GM19372 (cell line): Measurements from ENCODE around the gene INO80B.
A peak's percentile ranks its signal among the peaks of the same experiment; 100 is the strongest.
"Not testable (repeated sequence)": the region's sequence is repeated elsewhere in the genome, so short reads cannot be mapped to it uniquely, and the experiment has no call there.

Experiments used
- ATAC-seq: cut with Tn5 transposase; IDR thresholded peaks from one replicate; pipeline ENCODE4 v1.9.1; 2021; ENCODE audit warnings: mild to moderate bottlenecking, low read depth, moderate library complexity; ENCODE audit not compliant: unreplicated experiment

INO80B gene

GRCh38 chr2:74454654-74455511, at the start of gene INO80B:
Gene INO80B (plus strand): TSS chr2:74455087. CDS start chr2:74455117, 30 bp downstream.
- peak; percentile 37 for ATAC-seq

- no peak for ATAC-seq
Observed at GRCh38 chr2:74406035-74406434, 48.9 kb upstream of the INO80B start.

GRCh38 chr2:74407682-74408081, 47.2 kb upstream of the INO80B start:
- ATAC-seq = no peak

GRCh38 chr2:74413001-74413698, 41.7 kb upstream of the INO80B start:
- ATAC-seq = no peak

- ATAC-seq = no peak
Observed at GRCh38 chr2:74414441-74414840, 40.4 kb upstream of the INO80B start.

- no peak for ATAC-seq
Observed at GRCh38 chr2:74414881-74415761, 39.8 kb upstream of the INO80B start.

- no peak for ATAC-seq
Observed at GRCh38 chr2:74415762-74416395, 39.0 kb upstream of the INO80B start.

- no peak for ATAC-seq
Observed at GRCh38 chr2:74416778-74417177, 38.1 kb upstream of the INO80B start.

- no peak for ATAC-seq
Observed at GRCh38 chr2:74417197-74417596, 37.7 kb upstream of the INO80B start.

GRCh38 chr2:74417763-74418162, 37.1 kb upstream of the INO80B start:
- no peak for ATAC-seq

GRCh38 chr2:74418312-74418711, 36.6 kb upstream of the INO80B start:
- no peak for ATAC-seq

- ATAC-seq = no peak
Observed at GRCh38 chr2:74419345-74419744, 35.5 kb upstream of the INO80B start.

- ATAC-seq = no peak
Observed at GRCh38 chr2:74420006-74420405, 34.9 kb upstream of the INO80B start.

GRCh38 chr2:74420443-74421103, 34.3 kb upstream of the INO80B start:
- not testable (repeated sequence) for ATAC-seq

- peak; percentile 89 for ATAC-seq
Observed at GRCh38 chr2:74421221-74421870, 33.5 kb upstream of the INO80B start, which contains the start of the genes C2orf81 and WDR54. Gene C2orf81 (minus strand): TSS chr2:74421619. CDS start chr2:74421560, 59 bp downstream. Gene WDR54 (plus strand): TSS chr2:74421730. CDS start chr2:74422154, 424 bp downstream.

GRCh38 chr2:74423231-74424095, 31.4 kb upstream of the INO80B start:
- ATAC-seq = no peak

GRCh38 chr2:74424139-74424992, 30.5 kb upstream of the INO80B start:
- ATAC-seq = no peak
